GM21576 (cell line): ENCODE data around the gene DIP2A.

Source experiments
- ATAC-seq: cut with Tn5 transposase; IDR thresholded peaks from one replicate; pipeline ENCODE4 v1.9.1; 2021; ENCODE audit warnings: mild to moderate bottlenecking, moderate library complexity; ENCODE audit not compliant: unreplicated experiment

DIP2A gene

DNA sequence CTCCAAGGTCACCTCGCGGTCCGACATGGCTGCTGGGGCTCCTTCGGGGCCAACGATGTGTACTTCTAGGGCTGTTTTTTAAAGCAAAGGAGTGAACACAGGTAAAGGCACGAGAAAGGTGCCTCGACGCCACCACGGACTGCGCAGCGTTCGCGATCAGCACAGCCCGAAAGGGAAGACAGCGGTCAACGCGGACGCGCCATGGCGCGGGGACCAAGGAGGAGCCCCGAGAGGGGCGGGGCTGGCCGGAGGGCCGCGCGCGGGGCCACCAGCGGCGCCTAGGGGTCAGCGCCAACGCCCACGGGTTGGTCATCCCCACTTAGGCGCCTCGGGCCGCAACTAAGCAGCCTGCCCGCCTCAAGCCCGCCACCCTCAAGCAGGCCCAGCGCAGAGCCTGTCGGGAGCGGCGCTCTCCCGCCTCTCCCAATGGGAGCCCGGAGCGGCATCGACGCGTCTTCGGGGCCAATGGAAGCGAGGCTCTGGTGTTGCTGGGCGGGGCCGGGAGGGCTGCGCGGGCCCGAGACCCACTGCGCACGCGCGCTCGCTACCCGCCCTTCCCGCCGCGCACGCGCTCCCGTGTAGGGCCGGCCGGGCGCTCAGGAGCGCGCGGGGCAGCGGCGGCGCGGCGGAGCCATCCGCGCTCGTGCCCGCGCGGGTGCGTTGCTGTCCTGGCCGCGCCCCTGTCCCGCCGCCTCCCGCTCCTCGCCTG, at the start of gene DIP2A:
TSS of gene DIP2A (plus strand) at position 577 of the 709 bp plus-strand sequence. CDS start 241 bp downstream, outside the sequence.
- peak; percentile 93 for ATAC-seq

- ATAC-seq = no peak
Measured at GRCh38 chr21:46409641-46410406, 48.9 kb upstream of the DIP2A start.

DNA sequence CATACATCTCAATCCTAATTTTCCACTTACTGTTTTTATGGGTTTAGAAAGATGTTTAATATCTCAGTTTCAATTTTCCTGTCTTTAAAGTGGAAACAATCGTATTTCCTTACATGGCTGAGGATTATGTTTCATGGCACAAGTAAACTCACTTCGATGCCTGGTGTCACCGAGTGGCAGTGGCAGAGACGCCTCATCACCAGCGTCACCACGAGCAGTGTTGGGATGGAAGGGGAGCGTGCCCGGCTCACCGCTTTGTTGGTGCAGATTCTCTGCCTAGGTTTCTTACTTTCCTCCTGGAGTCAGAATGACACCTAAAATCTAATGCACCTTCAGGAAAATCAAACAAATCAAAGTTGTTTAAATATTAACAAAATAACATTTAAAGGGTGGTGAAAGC, 48.2 kb upstream of the DIP2A start:
- no peak for ATAC-seq

DNA sequence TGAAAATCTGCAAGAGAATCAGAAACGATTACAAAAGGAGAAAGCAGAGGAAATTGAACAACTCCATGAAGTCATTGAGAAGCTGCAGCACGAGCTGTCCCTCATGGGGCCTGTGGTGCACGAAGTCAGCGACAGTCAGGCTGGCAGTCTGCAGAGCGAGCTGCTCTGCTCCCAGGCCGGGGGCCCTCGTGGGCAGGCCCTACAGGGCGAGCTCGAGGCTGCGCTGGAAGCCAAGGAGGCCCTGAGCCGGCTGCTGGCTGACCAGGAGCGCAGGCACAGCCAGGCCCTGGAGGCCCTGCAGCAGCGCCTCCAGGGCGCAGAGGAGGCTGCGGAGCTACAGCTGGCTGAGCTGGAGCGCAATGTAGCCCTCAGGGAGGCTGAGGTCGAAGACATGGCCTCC, 47.5 kb upstream of the DIP2A start:
- ATAC-seq = no peak

DNA sequence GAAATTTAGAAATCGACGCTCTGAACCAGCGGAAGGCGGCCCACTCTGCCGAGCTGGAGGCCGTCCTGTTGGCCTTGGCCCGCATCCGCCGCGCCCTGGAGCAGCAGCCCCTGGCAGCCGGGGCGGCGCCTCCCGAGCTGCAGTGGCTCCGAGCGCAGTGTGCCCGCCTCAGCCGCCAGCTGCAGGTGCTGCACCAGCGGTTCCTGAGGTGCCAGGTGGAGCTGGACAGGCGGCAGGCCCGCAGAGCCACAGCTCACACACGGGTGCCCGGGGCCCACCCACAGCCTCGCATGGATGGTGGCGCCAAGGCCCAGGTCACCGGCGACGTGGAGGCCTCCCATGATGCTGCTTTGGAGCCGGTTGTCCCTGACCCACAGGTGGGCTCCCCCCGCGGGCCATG, 47.0 kb upstream of the DIP2A start:
- ATAC-seq = no peak

DNA sequence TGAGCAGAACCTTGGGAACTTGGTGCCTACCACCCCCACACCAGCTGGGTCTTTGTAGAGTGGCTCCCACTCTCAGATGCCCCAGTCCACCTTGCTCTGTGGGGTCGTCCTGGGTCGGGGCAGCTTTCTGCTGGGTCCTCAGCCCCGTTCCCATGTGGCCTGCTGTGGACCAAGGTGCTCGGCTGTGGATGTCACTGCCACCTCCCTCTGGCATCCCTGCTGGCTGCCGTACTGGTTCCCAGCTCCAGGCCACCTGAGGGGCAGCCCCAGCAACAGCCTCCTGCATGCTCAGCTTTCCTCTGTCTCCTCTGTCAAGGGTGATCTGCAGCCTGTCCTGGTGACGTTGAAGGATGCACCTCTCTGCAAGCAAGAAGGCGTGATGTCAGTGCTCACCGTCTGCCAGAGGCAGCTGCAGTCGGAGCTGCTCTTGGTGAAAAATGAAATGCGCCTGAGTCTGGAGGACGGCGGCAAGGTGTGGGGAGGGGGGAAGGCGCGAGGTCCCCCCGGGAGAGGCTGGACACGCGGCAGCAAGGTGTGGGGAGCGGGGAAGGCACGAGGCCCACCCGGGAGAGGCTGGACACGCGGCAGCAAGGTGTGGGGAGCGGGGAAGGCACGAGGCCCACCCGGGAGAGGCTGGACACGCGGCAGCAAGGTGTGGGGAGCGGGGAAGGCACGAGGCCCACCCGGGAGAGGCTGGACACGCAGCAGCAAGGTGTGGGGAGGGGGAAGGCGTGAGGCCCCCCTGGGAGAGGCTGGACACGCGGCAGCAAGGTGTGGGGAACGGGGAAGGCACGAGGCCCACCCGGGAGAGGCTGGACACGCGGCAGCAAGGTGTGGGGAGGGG, 45.9 kb upstream of the DIP2A start:
- ATAC-seq = no peak

GRCh38 chr21:46413365-46413696, 45.4 kb upstream of the DIP2A start:
- ATAC-seq = no peak

DNA sequence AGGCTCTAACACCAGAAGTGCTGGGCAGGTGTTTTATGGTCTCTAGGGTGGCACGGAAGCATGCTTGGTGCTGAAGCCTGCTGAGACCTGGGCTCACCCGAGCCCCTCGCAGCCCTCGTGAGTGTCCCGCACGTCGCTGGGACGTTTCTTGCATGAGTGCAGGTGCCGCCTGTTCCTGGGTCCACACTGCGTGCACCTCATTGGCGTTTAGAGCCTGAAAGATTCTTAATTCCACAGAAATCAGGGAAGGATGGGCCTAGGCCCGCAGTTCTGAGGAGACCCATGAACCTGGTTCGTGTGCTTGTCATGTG, 43.8 kb upstream of the DIP2A start:
- ATAC-seq = no peak

DNA sequence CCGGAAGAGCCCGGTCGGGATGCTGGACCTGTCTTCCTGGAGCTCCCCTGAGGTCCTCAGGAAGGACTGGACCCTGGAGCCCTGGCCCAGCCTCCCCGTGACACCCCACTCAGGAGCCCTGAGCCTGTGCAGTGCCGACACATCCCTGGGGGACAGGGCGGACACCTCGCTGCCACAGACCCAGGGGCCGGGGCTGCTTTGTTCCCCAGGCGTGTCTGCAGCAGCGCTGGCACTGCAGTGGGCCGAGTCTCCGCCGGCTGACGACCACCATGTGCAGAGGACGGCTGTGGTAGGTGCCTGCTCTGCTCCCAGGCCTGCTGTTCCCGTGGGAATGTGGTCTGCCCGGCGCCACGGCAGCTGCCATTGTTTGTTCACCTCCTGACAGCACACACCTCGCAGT, 42.1 kb upstream of the DIP2A start:
- no peak for ATAC-seq

DNA sequence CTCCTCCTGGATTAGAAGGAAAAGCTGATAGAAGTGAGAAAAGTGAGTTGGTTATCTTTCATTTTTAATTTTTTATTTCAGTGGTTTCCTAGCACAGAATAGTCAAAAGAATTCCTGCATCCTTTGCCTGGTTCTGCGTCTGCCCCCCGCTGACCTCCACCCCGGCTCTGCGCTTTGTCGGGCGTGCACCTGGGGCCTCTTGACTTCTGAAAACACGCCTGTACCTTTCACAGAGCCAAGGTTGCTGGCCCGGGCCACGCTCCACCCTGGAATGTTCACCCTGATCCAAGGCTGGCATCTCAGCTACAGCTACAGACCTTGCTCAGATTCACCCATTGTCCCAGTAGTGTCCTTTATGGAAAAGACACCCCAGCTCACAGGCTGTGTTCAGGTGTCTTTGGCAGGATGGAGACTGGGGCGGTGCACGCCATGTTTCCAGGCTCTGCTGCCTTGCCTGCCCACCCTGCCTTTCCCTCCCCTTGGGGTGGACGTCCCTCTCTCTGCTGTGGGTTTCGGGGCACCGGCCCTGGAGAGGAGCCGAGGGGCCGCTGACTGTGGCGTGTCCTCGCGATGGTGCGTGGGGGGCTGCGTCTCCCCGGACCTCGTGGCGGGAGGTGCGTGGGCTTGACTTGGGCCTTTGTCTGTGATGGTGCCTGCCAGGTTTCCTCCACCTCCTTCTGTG, 40.3 kb upstream of the DIP2A start:
- ATAC-seq = no peak

- no peak for ATAC-seq
Measured at GRCh38 chr21:46420241-46421190, 38.2 kb upstream of the DIP2A start.

DNA sequence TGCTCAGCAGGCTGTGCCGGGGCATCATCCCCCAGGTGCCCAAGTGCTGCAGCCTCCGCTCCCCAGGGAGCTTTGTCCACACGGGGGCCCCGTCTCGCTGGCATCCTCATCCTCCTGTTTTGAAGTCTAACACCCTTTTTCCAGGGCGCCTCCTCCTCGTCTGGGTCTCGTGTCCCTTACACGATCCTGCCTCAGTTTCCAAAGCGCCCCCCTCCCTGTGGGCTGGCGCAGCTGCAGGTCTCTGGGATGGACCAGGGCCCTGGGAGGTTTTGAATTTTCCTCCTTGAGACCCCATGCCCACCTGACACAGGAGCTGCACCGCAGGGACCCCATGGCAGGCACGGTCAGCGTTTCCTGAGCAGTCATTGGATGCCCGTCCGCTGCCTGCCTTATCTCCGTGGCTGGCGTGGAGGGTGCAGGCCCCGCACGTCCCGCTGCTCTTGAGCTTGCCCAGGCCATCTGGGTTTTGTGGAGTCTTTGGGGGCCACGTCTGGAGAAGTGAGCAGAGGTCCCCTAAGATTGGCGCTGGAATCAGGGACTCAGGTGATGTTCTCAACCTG, 37.4 kb upstream of the DIP2A start:
- ATAC-seq = no peak

DNA sequence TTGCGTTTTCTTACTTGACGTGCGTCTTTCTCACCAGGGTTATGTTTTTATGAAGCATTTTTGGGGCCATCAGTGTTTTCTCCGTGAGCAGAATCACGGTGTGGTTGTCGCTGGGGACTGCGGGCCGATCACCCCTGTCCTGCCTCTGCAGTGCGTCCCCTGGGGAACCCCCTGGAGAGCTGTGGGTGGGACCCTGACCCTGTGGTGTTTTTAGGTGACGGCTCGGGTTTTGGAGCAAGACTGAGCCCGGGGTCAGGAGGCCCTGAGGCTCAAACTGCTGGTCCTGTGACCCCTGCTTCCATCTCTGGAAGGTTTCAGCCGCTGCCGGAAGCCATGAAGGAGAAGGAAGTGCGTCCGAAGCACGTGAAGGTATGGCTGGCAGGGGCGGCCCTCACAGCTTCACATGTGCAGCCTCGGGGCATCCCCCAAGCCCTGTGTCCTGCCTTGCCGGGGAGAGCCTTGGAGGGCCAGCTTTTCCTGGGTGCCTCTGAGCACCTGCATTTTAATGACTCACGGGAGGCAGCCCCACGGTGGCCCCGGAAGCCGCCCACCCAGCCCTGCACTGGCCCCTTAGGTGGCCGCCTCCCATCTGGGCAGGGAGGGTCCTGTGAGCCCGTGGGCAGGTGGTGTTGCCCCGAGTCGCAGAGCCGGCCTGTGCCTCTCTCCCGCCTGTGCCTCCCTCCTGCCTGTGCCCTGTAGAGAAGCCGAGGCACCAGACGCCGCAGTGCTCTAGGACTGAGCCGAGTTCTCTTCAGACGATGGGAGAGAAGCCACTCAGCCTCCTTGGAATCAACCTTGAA, 36.7 kb upstream of the DIP2A start:
- ATAC-seq = no peak

GRCh38 chr21:46422636-46423241, 36.0 kb upstream of the DIP2A start:
- no peak for ATAC-seq

DNA sequence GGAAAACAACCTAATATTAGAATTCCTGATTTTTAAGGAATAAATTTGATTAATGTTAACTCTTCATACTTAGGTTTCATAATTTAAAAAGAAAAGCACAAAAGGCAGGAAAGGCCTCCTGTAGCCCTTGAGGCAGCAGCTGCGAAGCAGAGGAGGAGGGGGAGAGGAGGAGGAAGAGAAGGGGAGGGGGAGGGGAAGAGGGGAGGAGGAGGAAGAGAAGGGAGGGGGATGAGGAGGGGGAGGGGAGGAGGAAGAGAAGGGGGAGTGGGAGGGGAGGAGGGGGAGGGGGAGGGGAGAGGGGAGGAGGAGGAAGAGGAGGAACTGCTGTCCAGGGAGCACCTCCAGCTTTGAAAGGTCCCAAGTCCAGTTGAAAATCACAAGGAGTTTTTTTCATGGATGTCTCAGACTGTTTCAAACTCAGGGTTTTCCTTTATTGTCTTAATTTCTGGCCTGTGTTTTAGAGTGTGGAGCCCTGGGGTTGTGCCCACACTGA, 35.1 kb upstream of the DIP2A start:
- no peak for ATAC-seq

GRCh38 chr21:46424039-46424591, 34.6 kb upstream of the DIP2A start:
- no peak for ATAC-seq

DNA sequence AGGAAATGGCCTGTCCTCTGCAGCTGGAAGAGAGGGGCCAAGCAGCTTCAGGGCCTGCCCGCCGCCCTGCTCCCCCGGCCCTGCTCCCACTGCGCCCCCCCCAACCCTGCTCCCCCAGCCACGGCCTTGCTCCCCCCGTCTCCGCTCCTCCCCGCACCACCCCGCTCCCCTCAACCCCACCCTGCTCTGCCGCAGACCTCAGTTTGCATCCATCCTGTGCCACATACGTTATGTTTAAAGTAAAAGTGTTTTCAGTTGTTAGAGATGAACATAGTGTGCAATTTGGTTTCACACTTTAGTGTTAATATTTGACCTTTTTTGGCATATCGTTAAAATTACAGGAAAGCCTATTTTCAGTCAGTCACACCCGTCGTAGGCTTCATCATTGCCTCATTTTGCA, 34.1 kb upstream of the DIP2A start:
- no peak for ATAC-seq

GRCh38 chr21:46425041-46425440, 33.6 kb upstream of the DIP2A start:
- ATAC-seq = no peak
